Measurements from ENCODE around the gene KRABD2.
"Not testable (repeated sequence)": the region's sequence is repeated elsewhere in the genome, so short reads cannot be mapped to it uniquely, and the experiment has no call there.

KRABD2 gene

DNA sequence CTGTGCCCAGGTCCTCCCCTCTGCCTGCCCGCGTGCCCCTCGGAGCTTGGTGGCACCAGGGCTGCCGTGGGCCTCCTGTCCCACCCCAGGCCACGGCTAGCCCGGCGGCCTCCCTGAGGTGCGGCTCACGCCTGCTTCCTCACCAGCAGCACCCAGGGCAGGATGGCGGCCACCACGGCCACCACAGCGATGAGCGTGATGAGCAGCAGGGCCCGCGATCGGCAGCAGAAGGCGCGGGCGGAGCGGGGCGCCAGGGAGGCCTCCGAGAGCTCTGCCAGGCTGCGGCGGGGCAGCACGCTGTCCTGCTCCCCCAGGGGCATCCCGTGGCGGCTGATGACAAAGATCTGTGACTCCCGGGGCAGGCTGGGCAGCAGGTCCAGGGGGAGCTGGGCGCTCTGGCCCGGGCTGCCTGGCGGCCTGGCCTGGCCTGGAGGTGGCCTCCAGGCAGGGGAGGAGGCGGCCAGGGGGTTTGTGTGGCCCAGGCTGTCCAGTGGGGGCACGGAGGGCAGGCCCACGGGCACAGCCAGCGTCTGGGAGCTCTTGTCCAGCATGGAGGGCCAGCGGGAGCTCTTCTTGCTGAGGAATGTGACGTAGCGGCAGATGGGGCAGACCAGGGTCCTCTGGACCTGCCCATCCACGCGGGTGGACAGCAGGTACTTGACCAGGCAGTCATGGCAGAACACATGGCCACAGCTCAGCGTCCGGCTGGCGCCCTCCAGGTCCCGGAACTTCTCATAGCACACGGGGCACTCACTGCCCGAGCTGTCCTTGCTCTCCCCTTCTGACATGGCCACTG, 16.4 kb upstream of the KRABD2 start:
- no peak for DNase-seq

DNA sequence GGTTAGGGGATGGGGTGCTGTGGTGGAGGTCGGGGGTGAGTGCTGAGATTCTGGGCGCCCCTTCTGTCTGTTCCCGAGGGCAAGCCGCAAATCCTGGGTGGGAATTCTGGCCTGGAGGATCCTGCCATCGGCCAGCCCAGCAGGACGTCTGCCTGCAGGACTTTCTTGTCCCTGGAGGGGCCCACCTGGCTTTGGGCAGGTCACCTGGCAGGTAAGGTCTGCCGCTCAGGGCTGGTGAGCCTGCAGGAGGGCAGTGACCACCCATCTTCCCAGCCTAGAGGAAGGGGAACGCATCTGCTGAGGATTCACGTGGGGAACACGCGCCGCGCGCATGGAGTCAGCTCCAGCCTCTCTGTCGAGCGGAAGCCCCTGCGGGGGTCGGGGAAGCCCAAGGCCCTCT, 15.8 kb upstream of the KRABD2 start:
- DNase-seq: no peak

DNA sequence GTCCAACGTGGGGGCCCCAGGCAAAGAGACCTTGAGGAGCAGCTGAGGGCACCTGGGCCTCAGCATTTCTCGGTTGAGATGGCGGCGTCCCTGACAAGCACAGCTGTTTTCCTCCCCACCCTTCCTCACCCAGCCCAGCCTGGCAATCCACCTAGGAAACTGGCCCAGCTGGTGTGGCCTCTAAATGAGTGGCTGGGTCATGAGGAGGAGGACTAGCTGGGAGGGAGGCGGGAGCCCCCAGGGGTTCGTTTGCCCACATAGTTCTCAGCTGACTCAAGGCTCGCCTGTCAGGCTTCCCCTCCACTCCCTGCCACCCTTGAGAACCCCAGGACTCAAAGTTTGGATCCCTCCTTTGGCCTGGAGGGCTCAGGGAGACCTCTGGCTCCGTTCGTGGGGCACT, 15.2 kb upstream of the KRABD2 start:
- no peak for DNase-seq

DNA sequence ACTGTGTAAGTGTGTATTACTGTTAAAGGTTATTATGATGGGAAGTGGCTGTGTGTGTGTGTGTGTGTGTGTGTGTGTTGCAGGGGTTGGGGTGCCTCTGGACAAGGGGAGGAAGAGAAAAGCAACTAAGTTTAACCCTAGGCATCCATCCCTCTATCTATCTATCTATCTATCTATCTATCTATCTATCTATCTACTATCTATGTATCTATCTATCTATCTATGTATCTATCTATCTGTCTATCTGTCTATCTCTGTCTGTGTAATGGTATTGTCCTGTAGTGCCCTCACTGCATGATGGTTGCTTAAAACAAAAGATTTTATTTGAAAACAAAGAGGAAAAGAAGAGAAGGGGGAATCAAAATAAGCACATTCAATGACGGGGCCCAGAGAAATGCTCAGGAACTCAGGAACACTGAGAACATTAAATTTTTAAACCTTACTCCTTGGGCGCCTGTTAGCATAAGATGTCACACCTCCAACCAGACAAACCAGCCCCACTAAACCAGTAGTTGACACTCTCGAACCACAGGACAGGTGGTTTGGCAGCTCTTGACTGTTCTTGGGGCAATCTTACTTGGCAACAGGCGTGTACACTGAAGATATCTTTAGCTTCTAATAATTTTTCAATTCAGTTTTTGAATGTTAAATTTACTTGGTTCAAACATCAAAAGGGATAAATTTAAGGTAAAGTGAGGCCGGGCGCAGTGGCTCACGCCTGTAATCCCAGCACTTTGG, 11.6 kb upstream of the KRABD2 start:
- peak; percentile 36 to 53 for DNase-seq

DNA sequence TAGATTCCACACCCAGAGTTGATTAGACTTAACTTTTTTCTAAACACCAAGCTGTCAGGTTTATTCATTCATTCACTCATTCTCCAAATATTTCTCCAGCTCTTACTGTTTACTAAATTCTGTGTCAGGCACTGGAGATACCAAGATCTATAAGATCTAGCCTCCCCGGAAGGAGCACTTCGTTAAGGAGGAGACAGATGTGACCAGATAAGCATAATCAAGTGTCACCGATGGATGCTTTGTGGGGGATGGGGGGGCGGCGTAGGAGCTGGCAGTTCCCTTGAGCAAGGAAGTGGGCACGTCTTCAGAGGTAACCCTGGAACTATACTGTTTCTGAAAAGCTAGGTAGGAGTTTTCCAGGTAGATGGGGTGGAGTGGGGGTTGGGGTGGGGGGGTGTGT, 10.3 kb upstream of the KRABD2 start:
- DNase-seq: no peak

DNA sequence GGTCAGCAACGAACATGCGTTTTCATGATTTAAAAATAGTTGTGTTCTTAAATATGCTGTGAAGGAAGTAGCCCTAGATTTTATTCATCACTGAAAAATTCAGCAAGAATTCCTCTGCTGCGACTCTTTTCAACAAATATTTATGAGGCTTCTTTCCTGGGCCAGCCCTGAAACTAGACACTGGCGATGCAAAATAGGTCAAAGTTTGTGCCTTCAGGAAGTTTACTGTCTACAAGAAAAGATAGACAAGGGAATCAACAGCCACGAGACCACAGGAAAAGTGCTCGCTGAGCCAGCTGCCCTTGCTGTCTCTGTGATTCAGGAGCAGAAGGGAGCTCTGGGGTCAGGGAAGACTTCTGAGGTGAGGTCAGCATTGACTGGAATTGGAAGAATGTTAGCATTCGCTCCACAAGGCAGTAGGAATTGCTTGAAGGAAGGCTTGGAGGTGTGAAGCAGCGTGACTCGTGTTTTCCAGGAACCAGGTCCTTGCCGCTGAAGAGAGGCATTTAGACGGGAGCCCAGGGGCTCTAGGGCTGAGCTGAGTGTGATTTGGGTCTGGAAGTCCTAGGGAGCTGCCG, 8.4 kb upstream of the KRABD2 start:
- DNase-seq: no peak

DNA sequence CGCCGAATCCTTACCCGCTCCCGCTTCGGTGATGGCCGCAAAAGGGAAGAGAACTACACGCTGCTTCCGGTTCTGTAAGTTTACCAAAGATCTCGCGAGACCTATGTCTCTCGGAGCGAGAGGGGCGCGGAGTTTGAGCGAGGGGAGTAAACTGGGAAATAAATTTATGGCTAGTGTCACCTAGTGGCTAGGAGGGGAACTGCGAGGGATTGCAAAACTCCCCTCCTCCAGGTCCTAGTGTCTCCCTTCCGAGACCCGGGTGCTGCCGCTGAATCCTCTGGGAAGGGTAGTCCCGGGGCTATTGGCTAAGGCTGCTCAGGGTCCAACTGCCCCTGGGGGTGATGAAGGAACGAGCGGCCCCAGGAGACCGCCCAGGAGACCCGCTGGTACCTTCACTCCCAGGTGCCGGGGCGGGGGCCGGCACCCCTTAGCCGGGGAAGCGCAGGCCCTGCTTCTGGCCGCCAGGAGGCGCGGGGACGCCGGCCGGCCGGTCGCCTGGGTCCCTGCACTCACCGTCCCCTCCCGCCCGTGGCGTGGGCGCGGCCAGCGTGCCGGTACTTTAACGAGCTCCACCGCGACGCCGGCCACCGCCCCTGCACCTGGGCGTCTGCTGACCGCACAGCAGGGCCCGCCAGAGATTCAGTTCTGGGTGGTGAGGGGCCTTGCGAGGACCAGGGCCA, 6.8 kb upstream of the KRABD2 start, which contains the start of gene RPL26:
TSS of gene RPL26 (minus strand) at position 51 of the 680 bp plus-strand sequence. CDS start 883 bp downstream, outside the sequence.
- DNase-seq: peak; percentile 96 to 97

DNA sequence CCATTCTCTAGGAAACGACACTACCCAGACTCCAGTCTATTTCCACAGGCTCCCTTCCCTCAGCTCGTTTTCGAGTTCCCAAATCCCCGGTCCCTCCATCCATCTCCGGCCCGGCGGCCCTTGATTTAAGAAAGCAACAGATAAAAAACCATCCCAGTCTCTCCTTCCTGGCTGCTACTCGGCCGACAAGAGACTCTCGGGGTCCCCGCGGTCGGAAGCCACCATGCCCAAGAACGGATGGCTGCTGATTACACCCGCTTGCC, 6.3 kb upstream of the KRABD2 start:
- DNase-seq: no peak

DNA sequence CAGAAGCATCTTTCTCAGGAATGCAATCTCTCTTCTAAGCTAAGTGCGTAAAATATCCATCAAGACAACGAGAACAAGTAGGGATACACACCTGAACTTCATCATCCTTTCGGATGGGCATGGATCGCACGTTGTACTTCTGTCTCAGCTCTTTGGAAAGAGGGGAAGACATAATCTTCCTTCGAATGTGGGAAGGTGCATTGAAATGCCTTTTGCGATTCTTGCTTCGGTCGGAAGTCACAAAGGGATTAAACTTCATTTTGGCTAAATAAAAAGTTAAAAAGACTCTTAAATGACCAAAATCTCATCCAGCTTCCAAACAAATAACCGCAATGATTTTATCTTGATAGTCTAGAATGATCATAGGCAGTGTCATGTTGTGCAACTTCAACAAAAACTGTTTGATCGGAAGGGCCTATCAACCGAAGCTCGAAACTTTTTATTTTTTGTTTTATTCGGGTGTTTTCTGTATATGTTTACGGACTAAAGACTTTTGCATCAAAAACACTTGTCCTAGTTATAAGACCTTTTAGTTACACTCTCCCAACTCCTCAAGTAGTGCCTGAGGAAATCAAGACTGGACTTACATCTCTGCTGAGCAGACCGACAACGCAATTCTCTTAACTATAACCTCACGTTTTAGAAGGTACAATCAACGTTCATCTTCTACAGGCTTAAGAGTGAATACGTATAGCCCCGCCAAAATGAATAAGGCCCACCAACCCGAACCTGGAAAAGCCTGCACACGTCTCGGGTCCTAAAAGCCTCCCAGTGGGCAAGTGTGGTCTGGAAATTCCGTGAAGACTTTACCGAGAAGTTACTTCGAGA, 5.8 kb upstream of the KRABD2 start:
- DNase-seq: no peak

DNA sequence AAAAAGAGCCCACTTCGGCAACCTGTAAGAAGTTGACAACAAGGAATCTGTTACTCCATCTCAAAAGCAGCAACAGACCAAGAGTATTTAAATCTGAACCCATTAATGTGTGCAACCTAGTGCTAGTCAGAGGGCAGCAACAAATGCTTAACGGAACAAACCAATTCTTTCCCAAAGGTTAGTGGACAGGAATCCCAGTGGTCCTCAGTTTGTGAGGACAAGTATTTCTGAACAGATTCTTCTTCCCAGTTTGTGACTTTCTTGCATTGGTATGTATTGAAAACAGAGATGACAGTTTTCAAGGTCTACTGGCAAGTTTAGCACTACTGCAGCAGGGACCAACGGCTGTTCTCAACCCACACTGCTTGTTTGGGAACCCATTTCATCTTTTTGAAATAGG, 3.5 kb upstream of the KRABD2 start:
- no peak for DNase-seq

DNA sequence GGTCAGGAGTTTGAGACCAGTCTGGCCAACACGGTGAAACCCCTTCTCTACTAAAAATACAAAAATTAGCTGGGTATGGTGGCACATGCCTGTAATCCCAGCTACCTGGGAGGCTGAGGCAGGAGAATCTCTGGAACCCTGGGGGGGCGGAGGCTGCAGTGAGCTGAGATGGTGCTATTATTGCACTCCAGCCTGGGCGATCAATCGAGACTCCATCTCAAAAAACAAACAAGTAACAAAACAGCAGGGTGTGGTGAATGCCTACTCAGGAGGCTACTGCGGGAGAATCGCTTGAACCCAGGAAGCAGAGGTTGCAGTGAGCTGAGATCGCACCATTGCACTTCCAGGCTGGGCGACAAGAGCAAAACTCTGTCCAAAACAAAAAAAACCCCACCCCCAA, 1.6 kb upstream of the KRABD2 start:
- not testable (repeated sequence) for DNase-seq

DNA sequence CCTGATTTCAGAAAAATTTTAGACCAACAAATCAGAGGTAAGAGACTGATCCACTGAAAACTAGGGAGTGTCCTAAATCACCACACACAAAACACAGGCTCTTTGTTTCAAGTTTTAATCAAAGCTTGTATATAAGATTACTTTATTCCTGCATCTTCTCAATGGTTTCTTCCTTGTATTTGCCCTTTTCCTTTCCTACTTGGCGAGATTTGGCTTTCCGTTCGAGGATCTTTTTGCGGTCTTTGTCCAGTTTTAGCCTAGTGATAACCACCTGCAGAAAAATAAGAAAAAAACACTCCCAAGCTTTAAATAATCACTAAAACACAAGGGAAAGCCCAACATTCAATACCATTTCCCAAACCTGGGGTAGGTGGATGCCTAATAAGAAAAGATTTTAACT, 918 bp upstream of the KRABD2 start:
- no peak for DNase-seq

DNA sequence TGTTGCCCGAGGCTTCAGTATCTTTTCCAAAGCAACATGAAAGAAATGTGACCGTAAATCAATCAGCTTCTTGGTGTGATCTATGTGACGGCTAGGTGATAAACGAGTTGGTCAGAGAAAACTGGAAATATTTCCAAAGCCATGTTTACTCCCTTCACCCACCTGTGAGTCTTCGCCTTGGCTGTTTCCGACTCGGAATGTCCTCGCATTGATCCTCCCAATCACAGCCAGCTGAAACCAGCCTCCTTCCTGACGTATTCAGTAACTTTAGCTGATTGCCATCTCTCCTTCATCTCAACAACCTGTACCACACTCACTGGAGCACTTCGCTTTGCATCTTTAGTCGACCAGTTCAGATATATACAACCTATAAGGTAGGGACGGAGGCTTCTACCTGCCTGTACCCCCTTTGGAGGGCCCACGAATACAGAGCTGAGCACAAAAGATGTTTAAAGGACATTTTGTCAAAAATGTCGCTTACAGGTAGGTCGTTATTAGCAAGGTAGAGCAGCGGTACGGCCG, 705 bp downstream of the KRABD2 start:
- DNase-seq: no peak

DNA sequence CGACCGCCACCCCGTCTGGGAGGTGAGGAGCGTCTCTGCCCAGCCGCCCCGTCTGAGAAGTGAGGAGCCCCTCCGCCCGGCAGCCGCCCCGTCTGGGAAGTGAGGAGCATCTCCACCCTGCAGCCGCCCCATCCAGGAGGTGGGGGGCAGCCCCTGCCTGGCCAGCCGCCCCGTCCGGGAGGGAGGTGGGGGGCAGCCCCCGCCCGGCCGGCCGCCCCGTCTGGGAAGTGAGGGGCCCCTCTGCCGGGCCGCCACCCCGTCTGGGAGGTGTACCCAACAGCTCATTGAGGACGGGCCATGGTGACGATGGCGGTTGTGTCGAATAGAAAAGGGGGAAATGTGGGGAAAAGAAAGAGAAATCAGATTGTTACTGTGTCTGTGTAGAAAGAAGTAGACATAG, 2.6 kb downstream of the KRABD2 start:
- not testable (repeated sequence) for DNase-seq

DNA sequence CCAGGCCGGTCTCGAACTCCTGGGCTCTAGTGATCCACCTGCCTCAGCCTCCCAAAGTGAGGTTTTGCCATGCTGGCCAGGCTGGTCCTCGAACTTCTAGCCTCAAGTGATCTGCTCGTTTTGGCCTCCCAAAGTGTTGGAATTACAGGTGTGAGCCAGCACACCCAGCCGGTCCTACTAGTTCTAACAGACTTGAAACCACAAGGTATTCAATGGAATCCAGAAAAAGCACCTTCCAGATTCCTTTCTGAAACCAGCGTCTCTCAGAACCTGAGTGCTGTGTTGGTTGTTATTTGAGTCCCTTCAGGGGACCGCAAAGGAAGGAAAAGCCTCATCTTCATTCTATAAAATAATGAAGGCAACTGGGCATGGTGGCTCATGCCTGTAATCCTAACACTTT, 4.1 kb downstream of the KRABD2 start:
- DNase-seq: no peak

DNA sequence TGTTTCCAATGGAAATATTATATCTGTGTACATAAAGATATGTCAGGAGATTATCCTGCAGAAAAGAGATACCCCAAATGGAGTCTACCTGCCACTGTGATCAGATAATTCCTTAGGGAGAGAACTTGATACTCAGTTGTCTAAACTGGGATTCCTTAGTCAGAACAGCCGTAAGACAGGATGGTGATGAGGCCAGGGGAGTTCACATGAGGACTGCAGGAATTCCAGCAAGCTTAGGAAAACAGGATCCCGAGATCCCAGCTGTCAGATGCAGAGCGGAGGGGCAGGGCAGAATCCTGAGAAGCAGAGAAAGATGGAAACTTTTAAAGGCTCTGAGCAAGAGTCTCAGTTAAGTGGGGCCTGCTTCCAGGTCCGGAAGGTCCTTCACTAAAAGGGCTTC, 4.7 kb downstream of the KRABD2 start:
- DNase-seq: no peak

DNA sequence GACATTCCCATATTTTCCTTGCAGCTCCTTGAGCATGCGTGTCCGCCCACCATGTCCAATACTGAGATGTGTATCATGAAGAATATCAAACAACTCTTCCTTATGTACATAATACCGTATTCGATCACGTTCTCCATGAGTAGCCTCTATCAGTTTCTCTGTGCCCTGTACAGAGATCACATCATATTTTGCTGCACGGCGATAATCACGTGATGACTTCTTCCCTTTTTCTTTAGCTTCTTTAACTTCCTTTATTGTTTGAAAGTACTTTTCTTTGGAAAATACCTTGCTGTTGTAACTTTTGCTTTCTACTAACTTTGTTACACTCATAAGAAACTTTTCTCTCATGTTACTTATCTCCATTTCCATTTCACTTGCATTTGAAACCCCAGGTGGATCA, 6.6 kb downstream of the KRABD2 start:
- DNase-seq: no peak

DNA sequence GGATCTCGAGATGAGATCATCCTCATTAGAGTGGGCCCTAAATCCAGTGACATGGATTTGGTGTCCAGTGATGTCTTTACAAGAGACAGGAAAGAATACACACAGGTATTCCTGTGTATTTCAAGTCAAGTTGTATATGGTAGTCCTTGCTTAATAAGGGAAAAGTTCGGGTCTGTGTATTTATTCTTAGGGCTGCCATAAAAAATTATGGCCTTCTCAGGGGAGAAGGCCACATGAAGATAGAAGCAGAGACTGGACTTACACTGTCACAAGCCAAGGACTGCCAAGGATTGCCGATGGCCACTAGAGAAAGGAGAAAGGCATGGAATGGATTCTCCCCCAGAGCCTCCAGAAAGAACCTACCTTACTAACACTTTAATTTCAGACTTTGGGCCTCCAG, 8.3 kb downstream of the KRABD2 start:
- no peak for DNase-seq

DNA sequence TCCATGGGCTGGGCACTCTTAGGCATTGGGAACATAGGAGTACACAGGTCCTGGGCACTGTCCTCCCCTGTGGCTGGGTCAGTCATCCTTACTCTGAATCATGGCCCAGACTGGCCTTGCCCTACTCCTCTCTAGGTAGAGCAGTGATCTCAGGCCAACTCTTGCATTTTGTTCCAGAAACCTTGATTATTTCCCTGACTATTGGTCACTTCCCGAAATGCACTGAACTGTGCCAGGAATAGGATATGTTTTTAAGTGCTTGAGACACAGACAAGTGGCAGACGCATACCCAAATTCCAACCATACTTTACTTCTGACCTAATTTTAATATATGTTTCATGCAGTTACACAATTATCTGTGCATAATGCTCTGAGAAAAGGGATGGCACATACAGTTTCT, 10.3 kb downstream of the KRABD2 start:
- no peak for DNase-seq

DNA sequence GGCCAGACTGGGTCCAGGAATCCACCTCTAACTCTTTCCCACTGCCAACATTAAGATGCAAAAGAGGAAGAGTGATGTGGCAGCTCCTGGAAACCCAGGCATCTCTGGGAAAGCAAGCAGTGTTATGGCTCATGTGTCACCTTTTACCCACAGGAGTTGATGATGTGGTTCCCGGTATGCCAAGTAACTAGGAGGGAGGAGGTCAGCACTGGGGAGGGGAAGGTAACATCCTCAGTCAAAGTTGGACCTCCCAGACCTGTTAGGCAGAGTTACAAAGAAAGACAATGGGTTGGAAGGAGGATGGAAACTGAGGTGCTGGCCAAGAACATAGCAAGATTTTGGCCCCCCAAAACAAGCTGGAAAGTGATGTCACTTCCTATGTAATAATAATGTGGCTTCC, 11.4 kb downstream of the KRABD2 start:
- no peak for DNase-seq

DNA sequence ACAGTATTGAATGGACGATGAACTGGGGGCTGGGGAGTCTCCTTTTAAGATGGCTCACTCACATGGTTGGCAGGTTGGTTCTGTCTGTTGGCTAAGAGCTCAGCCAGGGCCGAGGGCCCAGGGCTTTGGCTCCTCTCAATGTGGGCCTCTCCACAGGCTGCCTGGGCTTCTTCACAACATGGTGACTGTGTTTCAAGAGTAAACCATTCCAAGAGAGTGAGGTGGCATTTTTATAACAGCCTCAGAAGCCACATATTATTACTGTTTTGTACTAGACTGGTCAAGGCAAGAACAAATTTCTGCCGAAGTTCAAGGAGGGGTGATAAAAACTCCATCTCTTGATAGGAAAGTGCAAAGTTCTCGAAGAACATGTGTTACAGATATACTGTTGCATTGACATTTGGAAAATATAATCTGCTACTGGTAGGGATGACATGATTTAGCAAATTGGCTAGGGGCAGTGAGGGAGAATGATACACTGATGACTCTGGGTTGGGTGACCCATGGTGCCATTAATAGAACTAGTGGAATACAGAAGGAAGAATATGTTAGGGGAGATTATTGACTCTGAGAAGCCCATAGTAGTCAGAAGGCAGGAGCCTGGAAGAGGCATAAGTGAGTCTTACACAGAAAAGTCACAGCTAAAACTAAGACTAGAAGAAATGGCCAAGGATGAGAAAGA, 13.7 kb downstream of the KRABD2 start:
- no peak for DNase-seq

DNA sequence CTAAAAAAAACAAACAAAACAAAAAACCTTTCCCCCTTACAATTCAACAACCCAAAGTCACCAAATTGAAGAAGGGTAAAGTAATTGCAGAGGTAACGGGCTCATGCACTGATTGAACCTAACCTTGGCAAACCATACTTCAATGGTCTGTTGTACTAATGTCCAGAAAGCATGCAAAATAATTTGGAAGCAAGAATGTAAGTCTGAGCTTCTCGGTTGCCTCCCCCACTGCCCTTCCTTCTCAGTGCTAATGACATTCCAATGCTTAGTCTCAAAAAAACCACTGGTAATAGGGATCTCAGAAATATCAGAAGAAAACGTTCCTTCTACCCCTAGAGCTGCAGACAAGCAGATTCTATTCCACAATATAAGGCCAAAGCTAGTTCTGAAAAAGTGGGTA, 15.8 kb downstream of the KRABD2 start:
- DNase-seq: no peak
